HG02870 (cell line): ENCODE results near the gene SORBS2.
A peak's percentile ranks its signal among the peaks of the same experiment; 100 is the strongest.
"Not testable (repeated sequence)": the region's sequence is repeated elsewhere in the genome, so short reads cannot be mapped to it uniquely, and the experiment has no call there.

Source experiments
- ATAC-seq: cut with Tn5 transposase; IDR thresholded peaks from one replicate; pipeline ENCODE4 v1.9.1; 2021; ENCODE audit warnings: mild to moderate bottlenecking, moderate library complexity; ENCODE audit not compliant: unreplicated experiment

The SORBS2 gene

GRCh38 chr4:185811509-185812364 lies at the start of gene SORBS2:
TSS of gene SORBS2 (minus strand) at chr4:185812194. CDS start at chr4:185690571, 121,623 bp downstream.
- ATAC-seq = peak; percentile 92

- no peak for ATAC-seq
These were observed 47.1 kb upstream of the SORBS2 start for GRCh38 chr4:185859111-185859510.

- not testable (repeated sequence) for ATAC-seq
These were observed 45.6 kb upstream of the SORBS2 start for GRCh38 chr4:185857561-185857960.

- no peak for ATAC-seq
These were observed 41.8 kb upstream of the SORBS2 start for GRCh38 chr4:185853841-185854240.

GRCh38 chr4:185852961-185853360 lies 41.0 kb upstream of the SORBS2 start:
- ATAC-seq = no peak

- ATAC-seq = no peak
These were observed 37.9 kb upstream of the SORBS2 start for GRCh38 chr4:185849664-185850550.

GRCh38 chr4:185847352-185848097 lies 35.5 kb upstream of the SORBS2 start:
- no peak for ATAC-seq

GRCh38 chr4:185846505-185847150 lies 34.6 kb upstream of the SORBS2 start:
- no peak for ATAC-seq

GRCh38 chr4:185845966-185846365 lies 34.0 kb upstream of the SORBS2 start:
- ATAC-seq = no peak

GRCh38 chr4:185841451-185841850 lies 29.5 kb upstream of the SORBS2 start:
- ATAC-seq = no peak

- no peak for ATAC-seq
These were observed 29.0 kb upstream of the SORBS2 start for GRCh38 chr4:185840953-185841352.

- ATAC-seq = no peak
These were observed 28.2 kb upstream of the SORBS2 start for GRCh38 chr4:185840201-185840600.

GRCh38 chr4:185839770-185840169 lies 27.8 kb upstream of the SORBS2 start:
- no peak for ATAC-seq

- ATAC-seq = no peak
These were observed 27.3 kb upstream of the SORBS2 start for GRCh38 chr4:185839194-185839712.

GRCh38 chr4:185838514-185839193 lies 26.7 kb upstream of the SORBS2 start:
- ATAC-seq = no peak

GRCh38 chr4:185838104-185838452 lies 26.1 kb upstream of the SORBS2 start:
- ATAC-seq = no peak

- no peak for ATAC-seq
These were observed 25.6 kb upstream of the SORBS2 start for GRCh38 chr4:185837415-185838103.

- no peak for ATAC-seq
These were observed 24.5 kb upstream of the SORBS2 start for GRCh38 chr4:185836241-185837084.
